OCI-LY3 (cell line): Measurements from ENCODE around the gene MAFG.

Experiments used
- EZH2phosphoT487 ChIP-seq: fragments of 200-600 bp; shearing (Covaris generic); IDR thresholded peaks from 2 replicates; pipeline ENCODE4 v1.6.1; 2018; ENCODE audit warnings: antibody characterized with exemption, mixed run types, low read depth
- TF ChIP-seq, protein P1 (sequence below): fragments of 200-600, 300-600 bp; sonication (generic); IDR thresholded peaks from 2 replicates; pipeline ENCODE4 v1.5.1; 2014; ENCODE audit warnings: antibody characterized with exemption, low read length, low read depth

DNA sequence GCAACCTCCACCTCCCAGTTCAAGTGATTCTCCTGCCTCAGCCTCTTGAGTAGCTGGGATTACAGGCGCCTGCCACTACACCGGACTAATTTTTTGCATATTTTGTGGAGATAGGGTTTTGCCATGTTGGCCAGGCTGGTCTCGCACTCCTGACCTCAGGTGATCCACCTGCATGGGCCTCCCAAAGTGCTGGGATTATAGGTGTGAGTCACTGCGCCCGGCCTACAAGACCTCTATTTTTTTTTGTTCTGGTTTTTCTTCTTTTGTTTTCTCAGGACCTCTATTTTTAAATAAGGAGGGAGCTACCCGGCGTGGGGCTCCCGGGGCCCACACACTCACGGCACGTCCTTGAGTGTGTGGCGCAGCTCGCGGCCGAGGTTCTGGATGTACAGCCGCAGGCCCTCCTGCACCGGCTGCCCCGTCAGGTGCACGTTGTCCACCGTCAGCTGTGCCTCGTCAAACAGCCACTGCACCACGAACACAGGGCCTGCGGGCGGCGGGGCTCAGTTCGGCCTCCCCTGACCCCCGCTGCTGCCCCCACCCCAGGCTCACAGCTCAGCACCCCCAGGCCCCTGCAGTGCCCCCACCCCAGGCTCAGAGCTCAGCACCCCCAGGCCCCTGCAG is 27.6 kb upstream of the MAFG start:
- TF ChIP-seq, protein P1, sequence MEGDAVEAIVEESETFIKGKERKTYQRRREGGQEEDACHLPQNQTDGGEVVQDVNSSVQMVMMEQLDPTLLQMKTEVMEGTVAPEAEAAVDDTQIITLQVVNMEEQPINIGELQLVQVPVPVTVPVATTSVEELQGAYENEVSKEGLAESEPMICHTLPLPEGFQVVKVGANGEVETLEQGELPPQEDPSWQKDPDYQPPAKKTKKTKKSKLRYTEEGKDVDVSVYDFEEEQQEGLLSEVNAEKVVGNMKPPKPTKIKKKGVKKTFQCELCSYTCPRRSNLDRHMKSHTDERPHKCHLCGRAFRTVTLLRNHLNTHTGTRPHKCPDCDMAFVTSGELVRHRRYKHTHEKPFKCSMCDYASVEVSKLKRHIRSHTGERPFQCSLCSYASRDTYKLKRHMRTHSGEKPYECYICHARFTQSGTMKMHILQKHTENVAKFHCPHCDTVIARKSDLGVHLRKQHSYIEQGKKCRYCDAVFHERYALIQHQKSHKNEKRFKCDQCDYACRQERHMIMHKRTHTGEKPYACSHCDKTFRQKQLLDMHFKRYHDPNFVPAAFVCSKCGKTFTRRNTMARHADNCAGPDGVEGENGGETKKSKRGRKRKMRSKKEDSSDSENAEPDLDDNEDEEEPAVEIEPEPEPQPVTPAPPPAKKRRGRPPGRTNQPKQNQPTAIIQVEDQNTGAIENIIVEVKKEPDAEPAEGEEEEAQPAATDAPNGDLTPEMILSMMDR, result no peak
- no peak for TF ChIP-seq EZH2phosphoT487
